Limb (tissue), 2 donors: Measurements from ENCODE around the gene SLC17A5.
"Not testable (repeated sequence)": the region's sequence is repeated elsewhere in the genome, so short reads cannot be mapped to it uniquely, and the experiment has no call there.

Experiments used
- DNase-seq, 2 donors: peaks; one replicate each; pipeline ENCODE4 v3.0.0-alpha.2; 2016; ENCODE audit errors: extremely low spot score in 2 of 2

SLC17A5 gene

DNA sequence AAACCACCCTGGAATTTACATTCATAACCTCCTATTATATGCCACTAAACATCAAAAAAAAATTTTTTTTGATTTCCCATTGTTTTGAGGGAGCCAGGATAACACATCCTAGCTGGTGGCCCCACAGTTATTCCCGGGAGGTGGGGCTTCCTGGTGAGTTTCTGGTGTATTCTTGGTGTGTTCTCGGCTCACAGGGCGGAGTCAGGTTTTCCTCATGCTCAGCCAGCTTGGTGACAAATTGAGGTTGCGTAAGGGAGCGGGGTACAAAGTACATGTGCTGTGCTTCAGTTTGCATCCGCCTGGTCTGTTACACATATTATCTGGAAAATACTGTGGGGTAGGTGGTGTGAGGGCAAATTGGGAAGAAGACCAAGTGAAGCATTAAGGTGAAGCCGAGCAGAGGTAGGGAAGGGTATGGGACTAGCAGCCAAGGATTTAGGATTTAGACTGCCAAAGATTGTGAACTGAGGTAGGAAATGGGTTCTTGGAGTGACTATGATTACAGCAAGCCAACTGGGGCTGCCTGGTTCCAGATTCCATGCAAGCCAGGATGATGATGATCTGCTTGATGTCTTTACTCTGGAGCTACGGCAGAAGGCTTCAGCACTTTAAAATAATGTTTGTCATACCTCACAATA is 86.7 kb downstream of the SLC17A5 start:
- no peak for DNase-seq

DNA sequence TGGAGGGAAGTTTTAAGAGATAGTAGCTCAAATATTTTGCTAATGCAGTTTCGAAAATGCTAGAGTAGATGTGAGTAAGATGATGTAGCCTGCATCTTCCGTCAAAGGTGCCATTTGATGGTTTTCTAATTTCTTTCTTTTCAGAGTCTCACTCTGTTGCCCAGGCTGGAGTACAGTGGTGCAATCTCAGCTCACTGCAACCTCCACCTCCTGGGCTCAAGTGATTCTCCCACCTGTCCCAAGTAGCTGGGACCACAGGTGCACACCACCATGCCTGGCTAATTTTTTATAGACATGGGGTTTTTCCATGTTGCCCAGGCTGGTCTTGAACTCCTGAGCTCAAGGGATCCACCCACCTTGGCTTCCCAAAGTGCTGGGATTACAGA is 87.3 kb downstream of the SLC17A5 start:
- not testable (repeated sequence) for DNase-seq

DNA sequence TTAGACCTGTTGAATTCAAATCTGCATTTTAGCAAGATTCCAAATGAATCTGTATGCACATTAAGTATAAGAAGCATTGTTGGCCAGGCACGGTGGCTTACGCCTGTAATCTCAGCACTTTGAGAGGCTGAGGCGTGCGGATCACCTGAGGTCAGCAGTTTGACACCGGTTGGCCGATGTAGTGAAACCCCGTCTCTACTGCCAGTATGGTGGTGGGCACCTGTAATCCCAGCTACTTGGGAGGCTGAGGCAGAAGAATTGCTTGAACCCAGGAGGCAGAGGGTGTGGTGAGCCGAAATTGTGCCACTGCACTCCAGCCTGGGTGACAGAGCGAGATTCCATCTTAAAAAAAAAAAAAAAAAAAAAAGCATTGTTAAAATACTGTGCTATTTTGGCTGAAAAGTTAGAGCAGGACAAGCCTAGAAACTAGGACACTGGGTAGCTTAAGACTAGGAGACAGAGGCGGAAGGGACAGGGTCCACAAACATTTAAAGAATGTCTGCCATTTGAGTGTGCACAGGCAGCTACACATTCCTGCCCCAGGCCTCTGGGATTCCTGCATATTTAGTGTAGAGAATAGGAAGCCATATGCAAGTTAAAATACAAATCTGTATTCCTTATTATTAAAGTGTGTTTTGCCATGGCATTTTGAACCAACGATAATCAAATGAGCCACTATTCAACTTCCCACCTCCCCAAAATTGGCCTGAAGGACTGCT is 87.9 kb downstream of the SLC17A5 start:
- DNase-seq, result no peak

DNA sequence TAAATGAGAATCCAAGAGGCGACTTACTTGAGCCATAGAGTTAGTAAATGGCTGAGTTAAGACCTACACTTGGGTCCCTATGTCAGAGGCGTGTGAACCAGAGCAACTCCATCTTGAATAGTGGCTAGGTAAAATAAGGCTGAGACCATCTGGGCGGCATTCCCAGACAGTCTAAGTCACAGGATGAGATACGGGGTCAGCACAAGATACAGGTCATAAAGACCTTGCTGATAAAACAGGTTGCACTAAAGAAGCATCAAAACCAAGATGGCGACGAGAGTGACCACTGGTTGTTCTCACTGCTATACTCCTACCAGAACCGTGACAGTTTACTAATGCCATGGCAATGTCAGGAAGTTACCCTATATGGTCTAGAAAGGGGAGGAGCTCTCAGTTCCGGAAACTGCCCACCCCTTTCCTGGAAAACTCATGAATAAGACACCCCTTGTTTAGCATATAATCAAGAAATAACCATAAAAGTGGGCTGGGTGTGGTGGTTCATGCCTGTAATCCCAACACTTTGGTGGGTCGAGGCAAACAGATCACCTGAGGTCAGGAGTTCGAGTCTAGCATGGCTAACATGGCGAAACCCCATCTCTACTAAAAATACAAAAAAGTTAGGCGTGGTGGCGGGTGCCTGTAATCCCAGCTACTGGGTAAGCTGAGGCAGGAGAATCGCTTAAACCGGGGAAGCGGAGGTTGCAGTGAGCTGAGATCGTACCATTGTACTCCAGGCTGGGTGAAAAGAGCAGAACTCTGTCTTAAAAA is 89.0 kb downstream of the SLC17A5 start:
- no peak for DNase-seq

DNA sequence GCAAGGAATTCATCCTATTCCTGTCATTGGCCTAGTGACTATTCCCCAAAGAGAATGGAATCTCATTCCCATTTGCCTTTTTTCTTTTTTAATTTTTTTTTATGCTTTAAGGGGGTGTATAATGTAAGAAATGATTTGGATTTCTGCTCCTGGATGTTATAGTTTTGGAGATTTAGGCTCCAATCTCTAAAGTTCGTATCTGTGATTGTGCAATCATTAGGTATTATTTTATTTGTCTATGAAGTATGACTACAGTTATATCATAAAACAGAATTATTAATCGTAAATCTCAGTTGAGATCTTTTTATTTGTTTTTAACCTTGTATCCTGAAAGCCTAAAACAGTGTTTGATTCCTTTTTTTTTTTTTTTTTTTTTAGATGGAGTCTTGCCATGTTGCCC is 91.2 kb downstream of the SLC17A5 start:
- DNase-seq, result no peak

DNA sequence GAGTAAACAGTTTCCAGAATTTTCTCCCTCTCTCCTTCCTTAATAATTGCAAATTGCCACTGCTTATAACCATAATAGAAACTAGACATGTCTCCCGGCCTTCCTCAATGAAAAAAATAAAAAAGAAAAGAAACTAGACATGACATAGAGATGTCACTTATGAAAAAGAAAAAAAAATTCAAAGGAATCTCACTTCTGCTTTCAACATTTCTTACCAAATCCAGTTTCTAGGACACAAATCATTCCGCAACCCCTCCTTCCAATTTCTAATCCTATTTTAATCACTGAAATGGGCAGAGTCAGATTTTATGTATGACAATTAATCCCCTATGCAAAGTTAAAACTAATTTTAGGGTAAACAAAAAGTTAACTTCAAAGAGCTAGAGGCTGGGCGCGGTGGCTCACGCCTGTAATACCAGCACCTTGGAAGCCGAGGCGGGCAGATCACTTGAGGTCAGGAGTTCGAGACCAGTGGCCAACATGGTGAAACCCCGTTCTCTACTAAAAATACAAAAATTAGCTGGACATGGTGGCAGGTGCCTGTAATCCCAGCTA is 92.9 kb downstream of the SLC17A5 start:
- no peak for DNase-seq

DNA sequence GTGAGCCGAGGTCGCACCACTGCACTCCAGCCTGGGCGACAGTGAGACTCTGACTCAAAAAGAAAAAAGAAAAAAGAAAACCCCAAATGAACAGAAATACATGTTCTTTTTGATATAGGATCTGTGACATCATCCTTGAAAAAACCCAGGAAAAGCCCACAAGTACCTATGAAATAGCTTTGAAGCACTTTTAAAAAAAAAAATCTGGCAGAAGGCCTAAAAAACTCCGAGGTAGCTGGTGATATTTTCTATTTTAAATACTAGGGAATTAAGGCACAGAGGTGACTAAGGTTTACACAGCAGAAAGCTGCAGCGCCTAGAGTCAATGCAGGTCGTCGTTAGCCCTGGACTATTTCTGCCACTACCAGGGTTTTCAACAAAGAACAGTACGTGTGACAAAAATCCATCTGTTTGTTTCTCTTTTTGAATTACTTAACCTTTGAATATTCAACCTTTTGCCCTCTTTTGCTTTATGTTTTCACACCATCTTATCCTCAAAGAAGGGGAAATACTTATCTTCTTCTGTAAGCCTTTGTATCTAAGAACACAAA is 93.5 kb downstream of the SLC17A5 start:
- DNase-seq, result no peak

DNA sequence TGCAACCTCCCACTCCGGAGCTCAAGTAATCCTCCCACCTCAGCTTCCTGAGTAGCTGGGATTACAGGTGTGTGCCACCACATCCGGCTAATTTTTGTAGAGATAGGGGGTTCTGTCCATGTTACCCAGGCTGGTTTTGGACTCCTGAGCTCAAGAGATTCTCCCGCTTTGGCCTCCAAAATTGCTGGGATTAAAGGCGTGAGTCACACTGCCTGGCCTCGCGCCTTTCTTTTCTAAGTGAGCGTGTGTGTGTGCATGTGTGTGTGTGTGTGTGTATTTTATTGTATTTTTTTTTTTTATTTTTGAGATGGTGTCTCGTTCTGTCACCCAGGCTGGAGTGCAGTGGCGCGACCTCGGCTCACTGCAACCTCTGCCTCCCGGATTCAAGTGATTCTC is 94.4 kb downstream of the SLC17A5 start:
- not testable (repeated sequence) for DNase-seq

DNA sequence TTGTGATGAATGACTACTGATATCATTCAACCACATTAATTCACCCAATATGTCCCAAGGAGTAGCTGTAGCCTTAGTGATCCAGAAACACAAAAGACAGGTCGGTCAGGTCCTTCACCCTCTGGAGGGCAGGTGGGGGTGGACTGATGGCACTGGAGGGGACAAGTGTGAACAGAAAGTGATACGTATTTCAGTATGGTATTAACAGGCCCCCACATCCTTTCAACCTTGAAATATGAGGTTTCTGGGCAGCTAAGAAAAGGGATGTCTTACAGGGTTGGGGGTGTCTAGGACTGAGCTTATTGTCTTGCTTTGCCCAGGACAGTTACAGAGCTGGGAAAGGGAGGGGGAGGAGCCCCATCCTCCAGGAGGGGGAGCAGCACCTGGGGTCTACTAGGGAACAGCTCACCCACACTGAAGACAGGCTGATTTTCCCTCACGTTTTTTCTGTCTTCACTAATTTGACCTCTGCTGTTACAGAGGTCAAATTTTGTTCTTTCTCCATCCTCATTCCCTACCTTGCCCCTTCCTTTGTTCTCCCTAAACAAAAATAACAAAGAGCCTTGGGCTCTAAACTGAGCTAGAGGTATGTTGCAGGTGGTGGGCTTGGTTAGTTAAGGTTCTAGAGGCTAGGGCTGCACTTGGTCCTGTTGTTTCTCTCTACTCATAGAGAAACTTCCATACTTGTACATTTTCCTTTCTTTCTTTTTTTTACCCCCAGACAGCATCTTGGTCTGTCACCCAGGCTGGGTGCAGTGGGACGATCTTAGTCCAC is 95.0 kb downstream of the SLC17A5 start:
- no peak for DNase-seq

- DNase-seq, result no peak
Observed at GRCh38 chr6:73556836-73557235, 97.0 kb downstream of the SLC17A5 start.

GRCh38 chr6:73555380-73555949 is 98.3 kb downstream of the SLC17A5 start:
- not testable (repeated sequence) for DNase-seq

- not testable (repeated sequence) for DNase-seq
Observed at GRCh38 chr6:73551115-73551514, 102.7 kb downstream of the SLC17A5 start.

DNA sequence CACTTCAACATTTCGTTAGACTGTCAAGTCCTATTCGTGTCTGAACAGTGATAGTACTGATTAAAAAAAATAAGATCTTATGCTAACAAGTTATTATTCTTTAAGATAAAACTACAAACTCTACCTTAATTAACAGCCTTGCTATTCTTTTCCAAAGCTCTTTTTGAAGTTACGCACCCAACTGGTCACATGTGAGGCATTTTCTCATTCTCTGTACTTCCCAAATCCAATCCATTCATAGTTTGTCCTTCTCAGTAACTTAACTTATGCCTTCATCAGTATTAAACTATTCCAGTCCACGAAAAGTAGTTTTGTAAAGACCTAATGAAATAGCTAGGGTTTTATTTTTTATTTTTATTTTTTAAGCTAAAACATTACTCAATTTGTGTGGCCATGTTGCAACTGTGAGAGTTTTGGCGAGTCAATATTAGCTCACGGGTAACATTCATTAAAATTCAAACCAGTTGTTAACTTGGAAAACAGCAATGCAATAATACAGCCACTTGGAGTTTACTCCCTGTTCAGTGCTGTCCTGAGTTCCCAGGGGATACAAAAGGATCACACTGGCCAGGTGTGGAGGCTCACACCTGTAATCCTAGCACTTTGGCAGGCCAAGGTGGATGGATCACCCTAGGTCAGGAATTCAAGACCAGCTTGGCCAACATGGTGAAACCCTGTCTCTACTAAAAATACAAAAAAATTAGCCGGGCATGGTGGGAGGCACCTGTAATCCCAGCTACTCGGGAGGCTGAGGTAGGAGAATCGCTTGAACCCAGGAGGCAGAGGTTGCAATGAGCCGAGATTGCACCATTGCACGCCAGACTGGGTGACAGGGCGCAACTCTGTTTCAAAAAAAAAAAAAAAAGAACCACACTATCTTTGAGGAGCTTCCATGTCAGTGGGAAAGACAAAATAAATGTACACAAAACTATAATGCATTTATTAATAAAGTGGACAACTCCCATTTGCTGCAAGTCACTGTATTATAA is 105.0 kb downstream of the SLC17A5 start:
- no peak for DNase-seq

DNA sequence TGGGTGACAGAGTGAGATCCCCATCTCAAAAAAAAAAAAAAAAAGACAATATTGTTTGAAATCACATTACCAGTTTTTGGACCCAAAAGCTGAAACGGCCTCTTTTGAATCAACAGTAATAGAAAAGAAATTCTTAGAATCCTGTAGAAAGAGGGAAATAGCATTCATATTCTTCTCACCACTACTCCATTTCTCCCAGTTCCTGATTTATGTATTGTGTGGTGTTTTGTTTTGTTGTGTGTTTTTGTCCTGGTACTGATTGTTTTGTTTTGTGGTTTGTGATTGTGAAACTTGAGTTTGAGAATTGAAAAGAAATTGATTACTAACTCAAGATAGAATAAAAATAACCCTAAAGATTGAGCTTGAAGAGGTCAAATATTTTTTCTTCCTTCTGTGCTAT is 106.8 kb downstream of the SLC17A5 start:
- DNase-seq, result no peak
